Neural cell (in vitro differentiated cells): ENCODE results near the gene TYR. TPM values are rescaled to one million over a fixed set of nuclear protein-coding genes. Genes with fewer than 3 reads are reported as not detected.

Experiments used
- H2AFZ ChIP-seq: fragments of 200-600, 300-800 bp; sonication (generic), shearing (Covaris generic); 2 replicates; pipeline ENCODE4 v1.6.0; 2014; ENCODE audit warnings: low read depth, mild to moderate bottlenecking, antibody characterized with exemption, low read length, moderate library complexity
- H3F3A ChIP-seq: fragments of 200-600 bp; shearing (Covaris generic); 2 replicates; pipeline ENCODE4 v1.6.1; 2016; ENCODE audit warnings: mild to moderate bottlenecking, moderate library complexity, mixed read lengths, antibody characterized with exemption, low read length; ENCODE audit not compliant: insufficient read depth, poor library complexity, severe bottlenecking
- H3K27ac ChIP-seq: fragments of 200-600, 300-800 bp; sonication (generic), shearing (Covaris generic); 2 replicates; pipeline ENCODE4 v1.5.1; 2014; ENCODE audit warnings: mild to moderate bottlenecking, low read length, moderate library complexity
- H3K27me3 ChIP-seq: fragments of 300-800, 200-600 bp; sonication (generic), shearing (Covaris generic); 2 replicates; pipeline ENCODE4 v1.6.0; 2014; ENCODE audit warnings: mild to moderate bottlenecking, low read depth, low read length, moderate library complexity; ENCODE audit not compliant: insufficient read depth
- H3K36me3 ChIP-seq: fragments of 300-800, 200-600 bp; sonication (generic), shearing (Covaris generic); 2 replicates; pipeline ENCODE4 v1.5.1; 2014; ENCODE audit warnings: mild to moderate bottlenecking, antibody characterized with exemption, low read length, moderate library complexity; ENCODE audit not compliant: insufficient read depth
- H3K4me2 ChIP-seq: fragments of 300-800, 200-600 bp; sonication (generic), shearing (Covaris generic); 2 replicates; pipeline ENCODE4 v1.6.0; 2014; ENCODE audit warnings: mild to moderate bottlenecking, low read length
- H3K4me3 ChIP-seq: fragments of 300-800, 200-600 bp; sonication (generic), shearing (Covaris generic); 2 replicates; pipeline ENCODE4 v1.5.1; 2014; ENCODE audit warnings: mild to moderate bottlenecking, low read length, moderate library complexity
- H3K79me2 ChIP-seq: fragments of 200-600 bp; shearing (Covaris generic); replicated peaks from 2 replicates; pipeline ENCODE4 v1.6.0; 2014; ENCODE audit warnings: mild to moderate bottlenecking, low read length, moderate library complexity; ENCODE audit not compliant: insufficient read depth
- H3K9ac ChIP-seq: fragments of 300-800, 200-600 bp; sonication (generic), shearing (Covaris generic); 2 replicates; pipeline ENCODE4 v1.6.1; 2016; ENCODE audit warnings: mild to moderate bottlenecking, low read length, mixed read lengths
- H3K9me2 ChIP-seq: fragments of 200-600 bp; shearing (Covaris generic); 2 replicates; pipeline ENCODE4 v1.6.1; 2016; ENCODE audit warnings: mild to moderate bottlenecking, low read length, mixed read lengths; ENCODE audit not compliant: insufficient read depth
- H3K9me3 ChIP-seq: fragments of 200-600, 300-800 bp; sonication (generic), shearing (Covaris generic); 2 replicates; pipeline ENCODE4 v1.6.1; 2016; ENCODE audit warnings: mild to moderate bottlenecking, mixed run types, low read length, moderate library complexity, mixed read lengths
- H4K20me1 ChIP-seq: fragments of 200-600 bp; shearing (Covaris generic); 2 replicates; pipeline ENCODE4 v1.6.1; 2016; ENCODE audit warnings: mild to moderate bottlenecking, mixed run types; ENCODE audit not compliant: insufficient read depth
- CTCF ChIP-seq: fragments of 450-650 bp; IDR thresholded peaks from 2 replicates; pipeline ENCODE4 v1.5.1; 2014; ENCODE audit warnings: antibody characterized with exemption, mild to moderate bottlenecking, moderate library complexity; ENCODE audit not compliant: poor library complexity, severe bottlenecking
- EP300 ChIP-seq: fragments of 450-650 bp; conservative IDR thresholded peaks from 2 replicates; pipeline ENCODE4 v1.6.1; 2014; ENCODE audit warnings: antibody characterized with exemption, mild to moderate bottlenecking, moderate library complexity; ENCODE audit not compliant: poor library complexity, severe bottlenecking
- EZH2 ChIP-seq: fragments of 200-600, 300-800 bp; shearing (Covaris generic), sonication (generic); IDR thresholded peaks from 2 replicates; pipeline ENCODE4 v1.6.1; 2014; ENCODE audit warnings: antibody characterized with exemption, low read length, borderline replicate concordance, mild to moderate bottlenecking; ENCODE audit not compliant: insufficient read depth, poor library complexity, severe bottlenecking
- MXI1 ChIP-seq: fragments of 450-650 bp; conservative IDR thresholded peaks from 2 replicates; pipeline ENCODE4 v1.6.1; 2014; ENCODE audit warnings: antibody characterized with exemption, mild to moderate bottlenecking; ENCODE audit not compliant: poor library complexity, severe bottlenecking
- POLR2AphosphoS5 ChIP-seq: IDR thresholded peaks from 2 replicates; pipeline ENCODE4 v1.6.1; 2012
- RAD21 ChIP-seq: fragments of 450-650 bp; conservative IDR thresholded peaks from 2 replicates; pipeline ENCODE4 v1.6.1; 2014; ENCODE audit warnings: antibody characterized with exemption, mild to moderate bottlenecking, moderate library complexity
- SMC3 ChIP-seq: fragments of 450-650 bp; conservative IDR thresholded peaks from 2 replicates; pipeline ENCODE4 v1.6.1; 2014; ENCODE audit warnings: antibody characterized with exemption, mild to moderate bottlenecking, moderate library complexity; ENCODE audit not compliant: poor library complexity
- TAF1 ChIP-seq: IDR thresholded peaks from 2 replicates; pipeline ENCODE4 v1.6.1; 2012; ENCODE audit warnings: low read depth
- polyA plus RNA-seq: library from polyadenylated mRNA; depleted of rRNA; stranded (reverse); fragments of >200 nt; gene quantifications from 2 replicates; pipeline ENCODE4 v1.2.3, GENCODE V29; 2014
- TF ChIP-seq, protein P1 (sequence below): IDR thresholded peaks from 2 replicates; pipeline ENCODE4 v1.6.1; 2012; ENCODE audit warnings: borderline replicate concordance

The TYR gene
- polyA plus RNA-seq, 1 donor from 2014 or later = not detected

- Histone ChIP-seq H4K20me1 (no peaks in the 10 kb centered on the region), H3K27ac (peak overlapping the region; percentile 63), H3K9me3 (no peaks in the 10 kb centered on the region), H3K27me3 (no peaks in the 10 kb centered on the region), H3K79me2 (no peaks in the 10 kb centered on the region), H3F3A (no peaks in the 10 kb centered on the region), H3K36me3 (no peaks in the 10 kb centered on the region), H3K9ac (peak overlapping the region; percentile 23), H2AFZ (peak overlapping the region; percentile 16), H3K4me2 (peak overlapping the region; percentile 45), H3K9me2 (no peaks in the 10 kb centered on the region), H3K4me3 (peak overlapping the region; percentile 25)
- peak; percentile 56 for TF ChIP-seq POLR2AphosphoS5
- TF ChIP-seq SMC3 = no peak
- TF ChIP-seq MXI1 = no peak
- TF ChIP-seq EZH2 = no peak
- no peak for TF ChIP-seq TAF1
- TF ChIP-seq RAD21 = no peak
- peak; percentile 73 for TF ChIP-seq EP300
- no peak for TF ChIP-seq CTCF
- TF ChIP-seq, protein P1, sequence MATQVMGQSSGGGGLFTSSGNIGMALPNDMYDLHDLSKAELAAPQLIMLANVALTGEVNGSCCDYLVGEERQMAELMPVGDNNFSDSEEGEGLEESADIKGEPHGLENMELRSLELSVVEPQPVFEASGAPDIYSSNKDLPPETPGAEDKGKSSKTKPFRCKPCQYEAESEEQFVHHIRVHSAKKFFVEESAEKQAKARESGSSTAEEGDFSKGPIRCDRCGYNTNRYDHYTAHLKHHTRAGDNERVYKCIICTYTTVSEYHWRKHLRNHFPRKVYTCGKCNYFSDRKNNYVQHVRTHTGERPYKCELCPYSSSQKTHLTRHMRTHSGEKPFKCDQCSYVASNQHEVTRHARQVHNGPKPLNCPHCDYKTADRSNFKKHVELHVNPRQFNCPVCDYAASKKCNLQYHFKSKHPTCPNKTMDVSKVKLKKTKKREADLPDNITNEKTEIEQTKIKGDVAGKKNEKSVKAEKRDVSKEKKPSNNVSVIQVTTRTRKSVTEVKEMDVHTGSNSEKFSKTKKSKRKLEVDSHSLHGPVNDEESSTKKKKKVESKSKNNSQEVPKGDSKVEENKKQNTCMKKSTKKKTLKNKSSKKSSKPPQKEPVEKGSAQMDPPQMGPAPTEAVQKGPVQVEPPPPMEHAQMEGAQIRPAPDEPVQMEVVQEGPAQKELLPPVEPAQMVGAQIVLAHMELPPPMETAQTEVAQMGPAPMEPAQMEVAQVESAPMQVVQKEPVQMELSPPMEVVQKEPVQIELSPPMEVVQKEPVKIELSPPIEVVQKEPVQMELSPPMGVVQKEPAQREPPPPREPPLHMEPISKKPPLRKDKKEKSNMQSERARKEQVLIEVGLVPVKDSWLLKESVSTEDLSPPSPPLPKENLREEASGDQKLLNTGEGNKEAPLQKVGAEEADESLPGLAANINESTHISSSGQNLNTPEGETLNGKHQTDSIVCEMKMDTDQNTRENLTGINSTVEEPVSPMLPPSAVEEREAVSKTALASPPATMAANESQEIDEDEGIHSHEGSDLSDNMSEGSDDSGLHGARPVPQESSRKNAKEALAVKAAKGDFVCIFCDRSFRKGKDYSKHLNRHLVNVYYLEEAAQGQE = peak; percentile 71
Measured at GRCh38 chr11:89182773-89183518, 5.3 kb downstream of the TYR start.

GRCh38 chr11:89184021-89184420 lies 6.3 kb downstream of the TYR start:
- Histone ChIP-seq H3F3A (no peaks in the 10 kb centered on the region), H3K9me2 (no peaks in the 10 kb centered on the region), H3K9ac (no peak overlapping the region), H2AFZ (no peak overlapping the region), H3K4me3 (no peak overlapping the region), H3K36me3 (no peaks in the 10 kb centered on the region), H3K4me2 (no peak overlapping the region), H3K27me3 (no peaks in the 10 kb centered on the region), H4K20me1 (no peaks in the 10 kb centered on the region), H3K79me2 (no peaks in the 10 kb centered on the region), H3K27ac (no peak overlapping the region), H3K9me3 (no peaks in the 10 kb centered on the region)
- no peak for TF ChIP-seq RAD21
- no peak for TF ChIP-seq MXI1
- no peak for TF ChIP-seq SMC3
- TF ChIP-seq, protein P1 = no peak
- no peak for TF ChIP-seq EZH2
- TF ChIP-seq TAF1 = no peak
- no peak for TF ChIP-seq CTCF
- TF ChIP-seq EP300 = no peak
- no peak for TF ChIP-seq POLR2AphosphoS5
